ENCODE results near the gene FOXF2.

Gene FOXF2

DNA sequence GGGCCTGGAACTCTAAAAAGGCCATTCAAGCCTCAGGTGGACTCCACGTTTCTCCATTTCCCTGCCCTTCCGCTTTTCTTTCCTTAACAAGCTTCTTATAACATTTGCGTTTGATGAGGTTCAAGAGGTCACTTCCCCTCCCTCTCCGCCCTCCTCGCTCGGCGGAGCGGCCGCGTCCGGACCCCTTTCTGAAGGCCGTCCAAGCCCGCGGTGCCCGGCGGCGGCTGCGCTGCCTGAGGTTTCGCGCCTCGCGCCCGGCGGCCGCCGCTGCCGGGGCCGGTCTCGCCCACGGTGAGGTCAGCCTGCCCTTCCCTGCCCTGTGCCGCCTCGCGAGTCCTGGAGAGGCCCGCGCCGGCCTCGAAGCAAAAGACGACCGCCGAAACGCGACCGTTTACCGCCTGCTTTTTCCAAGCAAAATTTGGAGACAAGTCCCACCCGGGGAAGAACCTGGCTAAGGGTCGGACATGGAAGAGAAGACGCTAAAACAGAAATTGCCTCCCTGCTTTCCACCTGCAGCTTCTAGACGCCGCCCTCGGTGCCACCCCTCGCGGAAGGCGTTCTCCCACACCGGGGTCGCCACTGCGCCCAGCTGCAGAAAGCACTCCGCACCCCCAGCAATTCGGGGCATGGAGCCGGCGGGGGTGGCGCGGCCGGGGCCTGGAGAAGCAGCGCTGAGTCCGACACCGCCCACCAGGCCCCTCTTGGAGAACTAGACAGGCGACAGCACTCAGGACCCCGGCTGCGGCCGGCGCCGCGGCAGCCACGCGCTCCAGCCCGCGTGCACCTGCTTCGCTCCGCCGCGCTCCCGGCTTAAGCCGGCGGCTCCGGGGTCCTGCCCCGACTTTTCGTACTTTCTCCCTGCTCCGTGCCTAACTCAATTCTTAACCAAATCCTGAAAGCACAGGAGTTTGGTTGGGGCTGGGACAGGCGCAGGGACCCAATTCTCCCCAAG is 11.0 kb upstream of the FOXF2 start:
- TF ChIP-seq, protein P1, sequence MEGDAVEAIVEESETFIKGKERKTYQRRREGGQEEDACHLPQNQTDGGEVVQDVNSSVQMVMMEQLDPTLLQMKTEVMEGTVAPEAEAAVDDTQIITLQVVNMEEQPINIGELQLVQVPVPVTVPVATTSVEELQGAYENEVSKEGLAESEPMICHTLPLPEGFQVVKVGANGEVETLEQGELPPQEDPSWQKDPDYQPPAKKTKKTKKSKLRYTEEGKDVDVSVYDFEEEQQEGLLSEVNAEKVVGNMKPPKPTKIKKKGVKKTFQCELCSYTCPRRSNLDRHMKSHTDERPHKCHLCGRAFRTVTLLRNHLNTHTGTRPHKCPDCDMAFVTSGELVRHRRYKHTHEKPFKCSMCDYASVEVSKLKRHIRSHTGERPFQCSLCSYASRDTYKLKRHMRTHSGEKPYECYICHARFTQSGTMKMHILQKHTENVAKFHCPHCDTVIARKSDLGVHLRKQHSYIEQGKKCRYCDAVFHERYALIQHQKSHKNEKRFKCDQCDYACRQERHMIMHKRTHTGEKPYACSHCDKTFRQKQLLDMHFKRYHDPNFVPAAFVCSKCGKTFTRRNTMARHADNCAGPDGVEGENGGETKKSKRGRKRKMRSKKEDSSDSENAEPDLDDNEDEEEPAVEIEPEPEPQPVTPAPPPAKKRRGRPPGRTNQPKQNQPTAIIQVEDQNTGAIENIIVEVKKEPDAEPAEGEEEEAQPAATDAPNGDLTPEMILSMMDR (IDR thresholded peaks at IDR 0.05; ENCODE audit: control insufficient read depth, extremely low read depth, insufficient read depth): no peak
- no peak overlapping the region for H3K4me3 ChIP-seq (ENCODE audit: low read depth, low read length)

DNA sequence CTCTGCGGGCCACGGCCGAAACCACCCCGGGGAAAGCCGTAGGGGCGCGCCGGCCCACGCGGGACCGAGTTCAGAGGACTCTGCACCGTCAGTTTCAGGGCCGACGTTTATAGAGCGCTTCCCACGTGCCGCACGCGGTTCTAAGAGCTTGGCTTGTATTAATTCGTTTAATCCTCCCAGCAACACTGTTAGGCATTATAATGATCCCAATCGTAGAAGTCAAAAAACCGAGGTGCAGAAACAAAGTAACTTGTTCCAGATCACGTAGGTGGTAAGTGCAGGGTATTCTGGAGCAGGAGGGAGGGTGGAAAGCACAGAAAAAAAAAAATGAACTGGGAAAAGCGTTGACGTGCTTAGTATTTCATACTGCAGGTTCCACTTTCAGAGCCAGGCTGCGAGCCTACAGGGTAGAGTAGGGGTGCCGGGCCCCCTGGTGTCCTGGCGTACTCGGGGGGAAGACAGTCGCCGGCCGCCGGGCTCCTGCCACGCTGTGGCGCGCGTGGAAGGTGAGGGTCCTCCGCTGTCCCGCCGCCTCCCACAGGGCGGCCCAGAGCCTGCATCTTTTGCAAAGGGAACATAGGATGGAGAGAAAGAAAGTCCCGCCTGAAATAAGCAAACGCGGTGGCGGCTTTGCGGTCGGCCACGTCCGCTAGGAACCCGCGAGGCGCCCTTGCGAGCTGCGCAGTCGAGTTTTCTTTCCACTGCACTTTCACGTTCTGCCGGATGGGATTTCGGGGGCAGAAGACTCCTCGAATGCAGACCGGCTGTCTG is 10.2 kb upstream of the FOXF2 start:
- TF ChIP-seq, protein P1 (IDR thresholded peaks at IDR 0.05; ENCODE audit: control insufficient read depth, extremely low read depth, insufficient read depth): no peak
- no peak overlapping the region for H3K4me3 ChIP-seq (ENCODE audit: low read depth, low read length)
- no peak for DNase-seq (ENCODE audit: low read depth)

More for the DNA sequence above, 11.0 kb upstream of the FOXF2 start:
- no peak for DNase-seq (ENCODE audit: low read depth)

DNA sequence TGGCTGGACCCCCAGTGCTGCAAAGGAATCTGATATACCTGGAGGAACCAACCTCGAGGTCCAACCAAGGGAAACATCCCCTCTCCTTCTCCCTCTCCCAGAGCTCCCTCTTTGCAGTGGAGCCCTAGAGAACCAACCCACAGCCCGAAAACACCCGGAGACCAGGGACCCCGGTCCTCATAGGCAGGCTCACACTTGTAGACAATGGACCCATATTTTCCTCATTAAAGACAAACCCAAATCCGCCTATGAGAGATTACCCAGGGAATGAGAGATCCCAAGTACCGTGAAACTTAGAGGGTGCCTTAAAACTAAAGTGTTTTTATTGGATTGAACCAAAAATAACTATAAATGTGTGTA is 9.6 kb upstream of the FOXF2 start:
- H3K4me3 ChIP-seq (ENCODE audit: low read depth, low read length): no peak overlapping the region
- TF ChIP-seq, protein P1 (IDR thresholded peaks at IDR 0.05; ENCODE audit: control insufficient read depth, extremely low read depth, insufficient read depth): no peak
- DNase-seq (ENCODE audit: low read depth): no peak

DNA sequence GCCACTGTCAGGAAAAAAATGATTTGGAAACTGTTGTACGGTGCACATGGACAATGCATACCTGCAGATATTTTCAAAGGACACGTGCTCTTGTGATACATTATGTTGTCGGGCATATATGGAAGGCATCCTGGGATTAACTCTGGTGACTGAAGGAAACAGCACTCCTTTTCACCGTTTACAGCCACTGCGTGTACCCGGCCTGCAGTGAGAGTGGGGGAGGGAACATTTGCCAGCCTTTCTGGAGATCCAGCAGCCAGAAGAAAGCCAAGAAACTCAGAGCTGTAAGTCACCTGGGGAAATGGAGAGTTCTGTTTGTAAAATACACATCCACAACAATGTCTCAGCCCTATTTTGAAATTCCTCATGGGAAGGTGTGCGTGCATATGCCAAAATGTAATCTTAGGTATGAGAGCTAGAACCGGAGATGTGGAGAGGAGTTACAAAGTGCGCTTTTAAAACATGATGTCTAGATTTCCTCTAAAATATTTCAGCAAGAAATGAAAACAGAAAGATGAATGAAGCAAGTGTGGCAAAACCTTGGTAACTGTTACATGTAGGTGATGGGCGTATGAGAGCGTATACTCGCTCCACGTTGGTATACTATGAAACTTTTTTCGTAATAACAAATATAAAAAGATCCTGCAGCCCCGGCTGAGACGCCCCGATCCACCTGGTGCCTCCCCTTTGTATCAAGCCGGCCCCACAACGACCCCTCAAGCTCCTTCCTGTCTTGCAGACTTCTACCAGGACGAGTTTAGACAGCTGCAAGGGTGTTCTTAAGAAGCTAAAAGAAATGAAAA is 8.6 kb upstream of the FOXF2 start:
- no peak overlapping the region for H3K4me3 ChIP-seq (ENCODE audit: low read depth, low read length)
- DNase-seq (ENCODE audit: low read depth): no peak
- TF ChIP-seq, protein P1 (IDR thresholded peaks at IDR 0.05; ENCODE audit: control insufficient read depth, extremely low read depth, insufficient read depth): no peak

DNA sequence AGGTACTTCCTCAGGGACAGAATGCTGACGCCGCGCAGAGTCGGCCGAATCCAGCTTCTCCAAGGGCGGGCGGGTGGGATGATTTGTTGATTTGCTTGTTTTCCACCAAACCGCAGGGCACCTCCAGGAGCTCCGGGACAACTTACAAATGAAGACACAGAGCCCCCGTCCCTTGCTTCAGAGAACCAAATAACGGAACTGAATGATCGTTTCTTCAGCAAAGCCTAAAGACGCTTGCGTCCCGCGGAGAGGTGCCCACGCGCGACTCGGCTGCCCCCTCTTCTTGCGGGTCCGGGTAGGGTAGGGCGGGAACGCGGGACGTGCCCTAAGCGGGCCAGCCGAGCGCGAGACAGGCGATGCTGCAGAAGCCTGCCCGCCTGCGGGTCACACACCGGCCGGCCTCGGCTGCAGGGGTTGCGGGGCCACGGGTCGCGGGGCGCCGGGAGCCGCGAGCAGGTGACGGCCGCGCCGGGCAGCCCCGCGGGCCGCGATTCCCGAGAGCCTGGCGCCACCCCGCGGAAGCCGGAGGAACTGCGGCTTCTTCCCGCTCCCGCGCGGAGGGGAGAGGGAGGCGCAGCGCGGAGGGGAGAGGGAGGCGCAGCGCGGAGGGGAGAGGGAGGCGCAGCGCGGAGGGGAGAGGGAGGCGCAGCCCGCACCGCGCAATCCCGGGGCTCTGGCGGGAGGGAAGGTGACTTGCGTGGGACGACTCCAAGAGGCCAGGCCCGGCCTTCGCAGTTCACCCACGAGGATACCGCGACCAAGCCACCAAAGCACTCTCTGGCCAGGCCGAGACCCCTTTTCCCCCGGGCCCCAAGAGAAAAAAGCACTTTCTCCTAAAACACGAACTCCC is 7.7 kb upstream of the FOXF2 start:
- TF ChIP-seq, protein P1 (IDR thresholded peaks at IDR 0.05; ENCODE audit: control insufficient read depth, extremely low read depth, insufficient read depth): peak; percentile 82
- no peak overlapping the region for H3K4me3 ChIP-seq (ENCODE audit: low read depth, low read length)
- no peak for DNase-seq (ENCODE audit: low read depth)
